GM08714 (cell line): ENCODE data around the gene NFASC.

Experiments
- H3K4me3 ChIP-seq: fragments of 200-500 bp; sonication (Bioruptor generic); 2 replicates; pipeline ENCODE4 v1.5.1; 2014; ENCODE audit warnings: mild to moderate bottlenecking, low read length, inconsistent platforms
- ZNF274 ChIP-seq: IDR thresholded peaks from 2 replicates; pipeline ENCODE4 v1.6.1; 2012; ENCODE audit warnings: mild to moderate bottlenecking, low read depth, low read length

The NFASC gene

DNA sequence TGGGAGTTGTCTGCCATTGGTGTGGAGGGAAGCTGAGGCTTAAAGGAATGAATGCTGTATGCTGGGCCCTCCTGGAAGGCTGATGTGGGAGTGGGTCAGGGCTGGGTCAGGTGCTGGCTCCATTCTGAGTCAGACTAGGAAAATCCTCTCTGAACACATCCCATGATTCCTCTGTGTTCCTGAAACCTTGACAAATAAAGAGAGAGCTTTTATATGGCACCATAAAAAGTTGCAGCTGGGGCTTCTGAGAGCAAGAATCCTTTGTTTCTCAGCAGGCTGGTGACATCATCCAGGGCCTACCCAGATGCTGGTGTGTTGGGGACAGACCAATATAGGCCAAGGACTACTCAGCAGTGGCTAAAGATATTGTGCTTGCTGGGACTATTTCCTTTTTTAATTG, 27.8 kb upstream of the NFASC start:
- H3K4me3 ChIP-seq = no peak overlapping the region
- TF ChIP-seq ZNF274 = no peak

DNA sequence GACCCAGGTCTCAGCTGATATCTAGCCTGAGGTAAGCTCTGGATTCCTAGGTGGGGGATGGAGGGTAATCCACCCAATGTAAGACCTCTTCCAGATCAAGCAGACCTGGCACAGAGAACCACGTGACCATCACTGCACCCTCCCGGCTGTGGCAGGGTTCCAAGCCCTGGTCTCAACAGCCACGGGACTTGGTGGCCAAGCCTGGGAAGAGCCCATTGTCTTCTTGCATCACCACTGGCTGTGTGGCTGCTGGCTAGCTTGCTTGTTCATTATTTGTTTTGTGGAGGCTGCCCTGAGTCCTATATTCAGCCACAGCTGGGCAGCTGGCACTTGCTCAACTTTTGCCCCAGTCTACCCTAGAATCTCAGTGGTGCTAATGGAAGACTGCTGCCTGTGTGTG, 24.1 kb upstream of the NFASC start:
- no peak overlapping the region for H3K4me3 ChIP-seq
- no peak for TF ChIP-seq ZNF274

DNA sequence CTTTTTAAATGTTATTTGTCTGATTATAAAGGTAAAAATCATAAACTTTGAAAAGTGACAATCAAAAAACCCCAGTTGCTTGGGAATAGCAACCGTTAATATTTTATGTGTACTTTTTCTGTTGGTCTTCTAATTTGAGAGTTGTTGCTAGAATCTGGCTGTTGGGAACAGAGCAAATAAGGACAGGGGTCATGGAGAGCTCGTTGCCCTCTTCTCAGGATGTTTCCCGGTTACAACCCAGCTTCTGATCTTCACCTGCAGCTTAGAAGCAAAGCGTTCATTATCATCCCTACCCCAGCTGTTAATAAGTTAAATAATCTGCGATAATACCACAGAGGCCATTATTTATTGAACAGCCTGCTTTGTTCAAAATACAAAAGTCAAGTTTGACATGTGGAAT, 22.1 kb upstream of the NFASC start:
- no peak for TF ChIP-seq ZNF274
- no peak overlapping the region for H3K4me3 ChIP-seq

DNA sequence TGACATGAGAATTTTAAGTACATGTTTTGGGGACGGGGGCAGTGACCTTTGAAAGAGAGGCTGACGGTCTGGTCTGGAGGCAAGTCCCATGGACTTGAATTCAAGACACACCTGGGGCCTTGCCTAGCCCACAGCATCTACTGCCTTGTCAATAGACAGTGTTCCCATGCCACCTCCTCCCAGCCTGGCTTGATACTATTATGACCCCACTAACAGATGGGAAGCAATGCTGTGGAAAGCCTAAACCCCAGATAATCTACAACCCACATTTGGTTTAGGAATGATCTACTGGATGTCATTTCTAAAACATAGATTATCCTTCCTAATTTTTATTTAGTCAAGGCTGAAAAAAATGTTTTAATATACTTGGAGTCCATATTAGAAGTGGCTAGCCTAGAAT, 17.8 kb upstream of the NFASC start:
- no peak overlapping the region for H3K4me3 ChIP-seq
- TF ChIP-seq ZNF274 = no peak

DNA sequence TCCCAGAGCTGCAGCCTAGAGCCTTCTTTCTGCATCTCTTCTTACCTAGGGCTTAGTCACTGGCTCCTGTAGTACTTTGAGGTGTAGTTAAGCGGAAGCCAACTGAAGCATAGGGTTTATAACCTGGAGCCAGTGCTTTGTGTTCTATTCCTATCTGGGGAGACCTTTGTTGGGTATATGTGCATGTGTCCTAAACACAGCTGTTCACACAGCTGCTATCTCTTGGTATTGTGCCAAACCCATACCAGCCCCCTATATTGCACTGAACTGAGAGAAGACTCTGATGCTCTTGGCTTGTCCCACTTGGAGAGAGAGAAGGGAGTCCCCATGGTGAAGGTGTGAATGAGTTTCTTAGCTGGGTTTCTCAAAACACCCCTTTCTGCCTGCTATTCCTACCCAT, 17.2 kb upstream of the NFASC start:
- no peak for TF ChIP-seq ZNF274
- no peak overlapping the region for H3K4me3 ChIP-seq

DNA sequence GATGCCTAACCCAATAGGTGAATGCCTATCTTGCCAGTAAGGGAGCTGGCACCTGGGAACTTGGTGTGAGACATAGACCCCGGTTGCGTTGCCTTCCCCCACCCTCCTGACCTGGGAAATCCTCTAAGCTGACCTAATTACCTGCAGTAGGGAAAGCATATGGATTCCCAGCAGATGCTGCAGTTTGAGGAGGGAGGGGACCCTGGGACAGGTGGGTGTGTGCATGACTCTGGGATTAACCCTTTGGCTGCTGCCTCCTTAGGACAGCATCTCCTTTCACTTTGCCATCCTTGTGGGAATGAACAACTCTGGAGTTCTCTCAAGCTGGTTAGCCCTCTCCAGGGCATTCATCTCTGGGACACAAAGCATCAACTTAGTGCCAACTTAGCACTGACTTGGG, 16.4 kb upstream of the NFASC start:
- no peak for TF ChIP-seq ZNF274
- no peak overlapping the region for H3K4me3 ChIP-seq

DNA sequence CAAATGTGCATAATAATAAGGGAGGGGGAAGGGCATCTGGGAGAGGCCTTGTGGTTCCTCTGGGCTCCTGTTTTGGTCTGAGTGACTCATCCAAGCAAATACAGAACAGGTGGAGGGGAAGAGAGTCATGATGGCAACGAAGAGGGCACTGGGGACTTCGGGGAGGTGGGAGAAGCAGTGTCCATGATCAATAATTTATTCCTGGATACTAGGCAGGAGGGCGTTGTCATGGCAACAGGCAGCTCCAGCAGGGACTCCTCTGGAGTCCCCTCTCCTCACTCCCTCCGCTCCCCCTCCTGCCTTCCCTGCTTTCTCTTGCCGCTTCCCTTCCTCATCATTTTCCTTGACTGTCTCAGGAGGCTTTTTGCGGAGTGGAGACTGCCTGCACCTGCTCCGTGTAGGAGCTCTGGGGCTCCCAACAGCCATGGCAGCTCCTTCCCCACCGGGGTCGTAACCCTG, 12.3 kb upstream of the NFASC start:
- H3K4me3 ChIP-seq = no peak overlapping the region
- TF ChIP-seq ZNF274 = no peak

DNA sequence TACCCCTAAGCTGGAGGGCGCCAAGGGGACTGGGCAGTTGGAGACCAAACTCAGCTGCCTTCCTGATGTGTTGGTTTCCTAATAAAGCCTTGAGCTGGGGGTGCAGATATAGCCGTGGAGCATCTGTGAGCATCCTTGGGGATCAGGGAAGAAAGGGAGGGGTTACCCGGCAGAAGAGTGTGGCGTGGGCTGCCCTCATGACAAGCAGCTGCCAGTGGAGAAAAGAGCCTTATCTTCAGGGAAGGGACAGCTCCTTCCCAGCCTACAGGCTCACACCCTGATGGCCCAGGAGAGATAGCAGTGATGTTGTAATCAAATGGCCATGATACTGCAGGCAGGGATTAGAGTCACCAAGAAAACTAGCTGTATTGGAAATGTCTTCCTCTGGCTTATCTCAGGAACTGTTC, 10.8 kb upstream of the NFASC start:
- H3K4me3 ChIP-seq = no peak overlapping the region
- TF ChIP-seq ZNF274 = no peak

DNA sequence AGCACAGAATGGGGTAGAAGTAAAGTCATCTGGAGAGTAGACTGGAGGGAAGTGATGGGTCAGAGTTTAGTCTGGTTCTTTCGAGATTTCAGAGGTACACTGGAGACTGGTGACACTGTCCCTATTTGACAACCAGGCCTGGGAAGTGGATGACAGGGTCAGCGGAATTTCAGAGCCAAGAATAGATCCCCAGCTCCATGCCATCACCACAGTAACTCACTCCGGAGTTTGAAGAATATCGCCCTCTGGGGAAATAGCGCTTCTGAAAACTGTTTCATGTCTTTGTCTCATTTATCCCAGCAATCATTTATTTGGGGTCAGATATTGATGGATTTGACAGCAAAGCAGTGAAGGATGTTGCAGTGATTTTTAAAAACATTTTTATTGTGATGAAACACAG, 7.6 kb upstream of the NFASC start:
- H3K4me3 ChIP-seq = no peak overlapping the region
- no peak for TF ChIP-seq ZNF274

DNA sequence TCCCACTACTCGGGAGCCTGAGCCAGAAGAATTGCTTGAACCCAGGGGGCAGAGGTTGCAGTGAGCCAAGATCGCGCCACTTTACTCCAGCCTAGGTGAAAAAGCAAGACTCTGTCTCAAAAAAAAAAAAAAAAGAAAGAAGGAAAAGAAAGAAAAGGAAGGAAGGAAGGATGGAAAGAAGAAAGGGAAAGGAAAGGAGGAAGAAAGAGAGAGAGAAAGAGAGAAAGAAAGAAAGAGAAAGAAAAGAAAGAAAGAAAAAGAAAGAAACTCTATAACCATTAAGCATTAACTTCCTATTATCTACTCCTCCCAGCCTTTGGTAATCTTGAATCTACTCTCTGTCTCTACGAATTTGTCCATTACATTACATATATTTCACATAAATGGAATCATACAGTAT, 6.9 kb upstream of the NFASC start:
- H3K4me3 ChIP-seq = no peak overlapping the region
- no peak for TF ChIP-seq ZNF274

DNA sequence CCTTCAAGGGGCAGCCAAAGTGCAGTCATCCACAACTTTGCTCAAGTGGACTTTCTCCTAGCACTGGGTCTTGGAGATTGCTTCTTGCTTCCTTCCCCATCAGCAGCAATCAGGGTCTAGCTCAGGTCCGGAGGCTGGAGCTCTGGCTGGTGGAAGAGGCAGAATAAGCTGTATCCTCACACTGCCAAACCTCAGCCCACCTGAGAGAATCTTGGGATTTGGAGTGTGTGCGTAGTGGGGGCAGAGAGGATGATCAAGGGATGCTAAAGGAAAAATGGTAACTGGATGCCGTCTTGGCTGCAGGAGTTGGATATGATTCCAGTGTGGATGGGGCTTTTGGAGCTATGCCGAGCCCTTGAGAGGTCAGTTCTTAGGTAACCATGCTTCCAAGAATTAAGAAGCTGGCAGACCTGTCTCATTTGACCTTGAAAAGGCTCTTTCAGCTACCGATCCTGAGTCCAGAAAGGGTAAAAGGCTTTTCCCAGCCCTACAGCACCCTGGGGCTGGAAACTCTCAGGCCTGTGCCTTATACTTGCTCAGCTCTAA, 4.5 kb upstream of the NFASC start:
- no peak overlapping the region for H3K4me3 ChIP-seq
- TF ChIP-seq ZNF274 = no peak

DNA sequence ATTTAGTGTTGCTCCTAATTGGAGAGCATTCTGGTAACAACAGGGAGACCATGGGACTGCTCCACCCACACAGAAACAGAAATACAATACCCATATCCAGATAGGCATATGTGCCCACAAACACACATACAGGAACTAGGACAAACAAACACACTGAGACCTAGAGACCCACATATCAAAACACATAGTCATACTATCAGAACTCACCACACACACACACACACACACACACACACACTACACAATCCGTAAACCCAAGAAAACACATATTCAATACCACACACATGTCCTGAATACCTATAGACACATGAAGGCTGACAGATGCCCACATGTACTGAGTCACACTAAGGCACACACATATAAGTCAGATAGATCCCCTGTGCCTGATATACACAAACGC, 3.5 kb upstream of the NFASC start:
- no peak overlapping the region for H3K4me3 ChIP-seq
- no peak for TF ChIP-seq ZNF274

DNA sequence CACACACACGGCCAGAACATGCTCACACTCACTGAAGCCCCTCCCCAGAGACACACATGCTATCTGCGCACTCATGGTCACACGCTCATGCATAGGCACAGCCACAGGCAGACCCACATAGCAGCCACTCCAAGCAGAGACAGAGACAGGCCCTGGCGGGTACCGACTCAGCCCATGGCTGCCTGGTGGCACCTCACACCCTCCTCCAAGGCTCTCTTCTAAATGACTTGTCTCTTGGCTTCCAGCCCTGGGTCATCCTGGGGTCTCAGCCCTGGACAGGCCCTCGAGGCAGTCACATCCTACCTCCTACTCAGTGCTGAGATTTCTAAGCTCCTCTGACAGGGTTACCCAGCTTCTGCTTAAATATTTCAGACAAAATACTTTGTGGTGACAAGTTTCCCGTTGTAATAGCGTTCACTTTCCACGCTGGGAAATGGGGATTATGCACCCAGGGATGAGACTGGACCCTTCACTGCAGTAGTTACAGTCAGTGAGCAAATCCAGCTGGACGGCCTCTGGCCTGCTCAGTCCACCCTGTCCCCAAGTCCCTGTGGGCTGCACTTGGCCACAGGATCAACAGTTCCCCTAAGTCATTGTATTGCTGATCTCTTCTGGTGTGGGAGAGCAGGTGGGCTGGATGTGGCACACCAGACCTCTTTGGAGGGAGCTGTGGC, 2.9 kb upstream of the NFASC start:
- TF ChIP-seq ZNF274 = no peak
- H3K4me3 ChIP-seq = no peak overlapping the region

DNA sequence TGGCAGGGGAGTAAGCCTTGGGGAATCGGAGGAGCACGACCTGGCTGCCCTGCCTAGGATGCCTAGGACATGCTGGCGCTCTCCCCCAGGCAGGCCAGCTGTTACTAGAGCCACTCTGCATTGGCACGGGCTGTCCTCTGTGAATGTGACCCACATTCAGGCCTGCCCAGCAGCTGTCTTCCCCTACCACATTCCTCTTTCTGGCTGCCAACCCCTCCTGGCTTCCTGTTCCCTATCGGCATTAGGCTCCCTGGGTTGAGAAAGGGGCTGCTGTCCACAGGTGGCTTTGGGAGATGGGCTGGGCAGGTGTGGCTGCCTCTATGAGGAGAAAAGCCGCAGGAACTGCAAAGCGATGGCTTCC, 2.3 kb upstream of the NFASC start:
- no peak for TF ChIP-seq ZNF274
- H3K4me3 ChIP-seq = no peak overlapping the region

DNA sequence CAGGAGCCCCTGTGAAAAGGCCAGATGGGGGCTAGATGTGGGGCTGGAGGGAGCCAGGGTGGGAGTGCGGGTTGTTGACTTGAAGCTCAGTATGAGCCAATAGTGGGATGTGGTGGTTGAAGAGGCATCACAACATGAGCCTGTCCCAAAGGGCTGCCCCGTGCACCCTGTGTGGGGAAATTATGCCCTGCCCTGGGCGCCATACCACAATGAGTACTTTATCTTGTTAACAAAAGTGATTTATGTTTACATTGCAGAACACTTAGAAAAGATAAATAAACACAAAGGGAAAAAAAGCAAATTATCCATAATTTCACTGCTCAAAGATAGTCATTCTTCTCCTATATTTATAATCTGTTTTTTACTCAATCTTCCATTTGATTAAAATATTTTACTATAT, 1.6 kb upstream of the NFASC start:
- TF ChIP-seq ZNF274 = no peak
- H3K4me3 ChIP-seq = no peak overlapping the region

DNA sequence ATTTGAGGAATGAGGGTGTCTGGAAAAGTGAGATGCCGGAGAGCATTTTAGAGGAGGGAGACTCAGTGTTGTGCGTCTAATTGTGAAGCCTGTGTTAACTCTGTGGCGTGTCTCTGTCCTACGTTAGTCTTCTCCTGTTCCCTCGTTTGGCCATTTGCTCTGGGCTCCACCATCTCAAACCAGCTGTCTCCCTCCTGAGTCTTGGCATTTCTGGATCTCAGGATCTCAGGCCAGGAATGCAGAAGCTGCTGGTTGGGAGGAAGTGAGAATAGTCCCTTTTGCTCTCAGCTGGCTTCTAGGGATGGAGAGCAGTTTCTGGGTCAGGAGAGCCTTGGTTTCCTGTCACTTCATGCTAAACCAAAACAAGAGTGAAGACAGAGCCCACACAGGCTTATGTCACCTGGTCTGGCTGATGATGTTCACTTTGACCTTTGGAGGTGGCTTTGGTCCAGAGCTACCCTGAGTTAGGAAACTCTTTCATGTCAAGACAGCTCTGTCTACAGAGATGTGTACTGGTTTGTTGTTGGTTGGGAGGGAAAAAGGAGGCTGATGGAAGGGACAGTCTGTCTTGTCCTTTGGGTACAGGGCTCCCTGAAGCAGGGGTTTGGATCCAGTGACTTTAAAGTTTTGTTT, 859 bp downstream of the NFASC start:
- no peak for TF ChIP-seq ZNF274
- H3K4me3 ChIP-seq = no peak overlapping the region
